ENCODE results near the gene LAGE3.

LAGE3 gene

DNA sequence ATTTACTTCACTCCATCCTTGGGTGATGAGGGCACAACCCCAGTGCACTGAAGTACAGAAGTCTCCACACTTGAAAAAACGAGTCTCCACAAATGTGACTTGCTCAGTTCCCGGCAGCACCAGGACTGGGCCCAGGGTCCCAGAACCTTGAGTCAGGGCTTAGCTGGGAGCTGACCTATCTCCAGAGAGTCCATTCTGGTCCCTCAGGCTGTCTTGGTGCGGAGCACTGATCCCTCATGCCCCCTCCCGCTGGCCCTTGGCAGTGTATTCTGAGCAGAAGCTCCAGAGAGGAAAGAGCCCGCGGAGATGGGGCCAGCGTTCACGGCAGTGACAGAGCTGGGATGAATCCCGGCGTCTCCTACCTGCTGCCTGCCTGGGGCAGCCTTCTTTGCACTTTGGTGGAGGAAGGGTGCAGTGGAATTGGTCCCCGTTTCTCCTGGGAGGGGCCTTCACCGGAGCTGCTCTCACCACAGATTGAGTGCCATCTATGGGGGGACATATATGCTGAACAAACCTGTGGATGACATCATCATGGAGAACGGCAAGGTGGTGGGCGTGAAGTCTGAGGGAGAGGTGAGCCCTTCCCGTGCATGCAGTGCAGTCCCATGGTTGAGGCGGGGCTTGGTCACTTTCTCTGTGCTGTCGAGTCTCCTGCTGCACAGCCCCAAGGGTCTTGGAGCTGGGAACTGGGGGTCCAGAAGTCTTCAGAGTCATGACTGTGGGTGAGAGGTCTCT, 38.3 kb downstream of the LAGE3 start:
- Histone ChIP-seq H3K4me3 (ENCODE audit: low read length) (no peak overlapping the region), H3K9me3 (ENCODE audit: insufficient read depth, low read length) (no peaks in the 10 kb centered on the region), H4K20me1 (ENCODE audit: insufficient read depth, low read length) (no peaks in the 10 kb centered on the region)

DNA sequence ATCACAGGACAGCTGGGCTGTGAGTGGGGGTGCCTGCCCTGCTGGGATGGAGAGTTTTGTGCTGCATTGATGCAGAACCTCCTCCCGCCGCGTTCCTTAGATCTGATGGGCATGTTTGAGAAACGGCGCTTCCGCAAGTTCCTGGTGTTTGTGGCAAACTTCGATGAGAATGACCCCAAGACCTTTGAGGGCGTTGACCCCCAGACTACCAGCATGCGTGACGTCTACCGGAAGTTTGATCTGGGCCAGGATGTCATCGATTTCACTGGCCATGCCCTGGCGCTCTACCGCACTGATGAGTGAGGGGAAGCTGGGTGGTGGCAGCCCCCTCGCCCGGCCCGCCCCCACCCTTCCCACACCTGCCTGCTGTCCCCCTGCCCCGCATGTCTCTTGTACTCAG, 39.2 kb downstream of the LAGE3 start:
- peaks cover 28% of the 10 kb centered on the region for H3K79me2 ChIP-seq (ENCODE audit: low read length)
- H3K27ac ChIP-seq (ENCODE audit: low read length), result no peak overlapping the region
- no peaks in the 10 kb centered on the region for H3K27me3 ChIP-seq (ENCODE audit: low read depth, low read length)
- no peaks in the 10 kb centered on the region for H3K9me3 ChIP-seq (ENCODE audit: insufficient read depth, low read length)
- H4K20me1 ChIP-seq (ENCODE audit: insufficient read depth, low read length), result no peaks in the 10 kb centered on the region
- peaks cover 12% of the 10 kb centered on the region for H3K36me3 ChIP-seq (replicated peaks; ENCODE audit: low read depth, low read length)
- no peak overlapping the region for H3K4me2 ChIP-seq (ENCODE audit: low read length)
- no peak overlapping the region for H3K4me3 ChIP-seq (ENCODE audit: low read length)
- no peak overlapping the region for H3K9ac ChIP-seq (ENCODE audit: low read length)
- peaks cover 16% of the 10 kb centered on the region for H3K4me1 ChIP-seq (ENCODE audit: low read length)
- no peak for TF ChIP-seq CTCF (IDR thresholded peaks at IDR 0.05; ENCODE audit: low read depth, low read length)
- no peak for TF ChIP-seq EZH2phosphoT487 (IDR thresholded peaks at IDR 0.05; ENCODE audit: low read depth)
- no peak overlapping the region for H2AFZ ChIP-seq (ENCODE audit: low read depth, low read length)

More for the DNA sequence above, 38.3 kb downstream of the LAGE3 start:
- Histone ChIP-seq H3K4me1 (ENCODE audit: low read length) (peaks cover 19% of the 10 kb centered on the region), H3K27me3 (ENCODE audit: low read depth, low read length) (no peaks in the 10 kb centered on the region), H2AFZ (ENCODE audit: low read depth, low read length) (no peak overlapping the region), H3K4me2 (ENCODE audit: low read length) (no peak overlapping the region), H3K27ac (ENCODE audit: low read length) (no peak overlapping the region), H3K9ac (ENCODE audit: low read length) (no peak overlapping the region), H3K79me2 (ENCODE audit: low read length) (peaks cover 33% of the 10 kb centered on the region), H3K36me3 (replicated peaks; ENCODE audit: low read depth, low read length) (peaks cover 10% of the 10 kb centered on the region)
- TF ChIP-seq CTCF (IDR thresholded peaks at IDR 0.05; ENCODE audit: low read depth, low read length), result no peak
- TF ChIP-seq EZH2phosphoT487 (IDR thresholded peaks at IDR 0.05; ENCODE audit: low read depth), result no peak

- peak overlapping the region; percentile 92 for H3K4me2 ChIP-seq (ENCODE audit: low read length)
- H3K9ac ChIP-seq (ENCODE audit: low read length), result peak overlapping the region; percentile 75
- TF ChIP-seq CTCF (IDR thresholded peaks at IDR 0.05; ENCODE audit: low read depth, low read length), result no peak
- TF ChIP-seq EZH2phosphoT487 (IDR thresholded peaks at IDR 0.05; ENCODE audit: low read depth), result no peak
- no peaks in the 10 kb centered on the region for H3K9me3 ChIP-seq (ENCODE audit: insufficient read depth, low read length)
- peaks cover 9% of the 10 kb centered on the region for H3K4me1 ChIP-seq (ENCODE audit: low read length)
- H3K27ac ChIP-seq (ENCODE audit: low read length), result no peak overlapping the region
- no peaks in the 10 kb centered on the region for H4K20me1 ChIP-seq (ENCODE audit: insufficient read depth, low read length)
- H3K36me3 ChIP-seq (replicated peaks; ENCODE audit: low read depth, low read length), result peaks cover 12% of the 10 kb centered on the region
- H3K4me3 ChIP-seq (ENCODE audit: low read length), result peak overlapping the region; percentile 93
- no peak overlapping the region for H2AFZ ChIP-seq (ENCODE audit: low read depth, low read length)
- no peaks in the 10 kb centered on the region for H3K27me3 ChIP-seq (ENCODE audit: low read depth, low read length)
- peaks cover 21% of the 10 kb centered on the region for H3K79me2 ChIP-seq (ENCODE audit: low read length)
These were observed 40.8 kb downstream of the LAGE3 start for GRCh38 chrX:154437971-154438893.

Data from OCI-LY3 (cell line).